KMS-11 (cell line): Measurements from ENCODE around the gene DGKB.

Experiments used
- H2AFZ ChIP-seq: fragments of 200-600 bp; sonication (generic); 2 replicates; pipeline ENCODE4 v1.6.1; 2016; ENCODE audit warnings: antibody characterized with exemption, mixed run types, low read depth
- H3K27ac ChIP-seq: fragments of 200-600 bp; sonication (generic); 2 replicates; pipeline ENCODE4 v1.6.1; 2016; ENCODE audit warnings: mild to moderate bottlenecking, mixed run types
- H3K27me3 ChIP-seq: fragments of 200-600 bp; sonication (generic); 2 replicates; pipeline ENCODE4 v1.6.1; 2017; ENCODE audit warnings: mild to moderate bottlenecking, low read depth, mixed run types, moderate library complexity; ENCODE audit not compliant: insufficient read depth
- H3K36me3 ChIP-seq: fragments of 200-600 bp; sonication (generic); 2 replicates; pipeline ENCODE4 v1.6.1; 2017; ENCODE audit warnings: mild to moderate bottlenecking, mixed run types; ENCODE audit not compliant: insufficient read depth
- H3K4me1 ChIP-seq: fragments of 200-600 bp; sonication (generic); 2 replicates; pipeline ENCODE4 v1.6.1; 2016; ENCODE audit warnings: mild to moderate bottlenecking, low read depth, mixed run types; ENCODE audit not compliant: poor library complexity, severe bottlenecking
- H3K4me2 ChIP-seq: fragments of 200-600 bp; sonication (generic); 2 replicates; pipeline ENCODE4 v1.7.0; 2016; ENCODE audit warnings: mild to moderate bottlenecking, mixed run types
- H3K4me3 ChIP-seq: fragments of 200-600 bp; sonication (generic); IDR thresholded peaks from 2 replicates; pipeline ENCODE4 v1.6.1; 2017; ENCODE audit warnings: low read depth, low read length, mixed read lengths; ENCODE audit not compliant: insufficient read depth
- H3K79me2 ChIP-seq: fragments of 200-600 bp; sonication (generic); 2 replicates; pipeline ENCODE4 v1.6.1; 2016; ENCODE audit warnings: low read depth, mixed run types; ENCODE audit not compliant: insufficient read depth
- H3K9ac ChIP-seq: fragments of 200-600 bp; sonication (generic); 2 replicates; pipeline ENCODE4 v1.6.1; 2016; ENCODE audit warnings: mild to moderate bottlenecking, mixed run types
- H4K20me1 ChIP-seq: fragments of 200-600 bp; sonication (generic); 2 replicates; pipeline ENCODE4 v1.6.1; 2016; ENCODE audit warnings: mild to moderate bottlenecking, mixed run types; ENCODE audit not compliant: insufficient read depth
- CTCF ChIP-seq: fragments of 200-600 bp; sonication (generic); conservative IDR thresholded peaks from 2 replicates; pipeline ENCODE4 v1.6.1; 2017; ENCODE audit warnings: low read depth, mild to moderate bottlenecking, antibody characterized with exemption, low read length, moderate library complexity, mixed read lengths

The DGKB gene

GRCh38 chr7:14420768-14421167 is 481.8 kb downstream of the DGKB start:
- no peak for TF ChIP-seq CTCF
- no peak overlapping the region for H3K4me2 ChIP-seq
- H2AFZ ChIP-seq, result no peak overlapping the region
- no peak overlapping the region for H3K9ac ChIP-seq
- no peak overlapping the region for H3K27ac ChIP-seq
- no peaks in the 10 kb centered on the region for H3K27me3 ChIP-seq
- H3K4me1 ChIP-seq, result no peaks in the 10 kb centered on the region
- H3K36me3 ChIP-seq, result no peaks in the 10 kb centered on the region
- no peak overlapping the region for H3K4me3 ChIP-seq
- H3K79me2 ChIP-seq, result no peaks in the 10 kb centered on the region
- no peaks in the 10 kb centered on the region for H4K20me1 ChIP-seq

- no peak overlapping the region for H3K4me2 ChIP-seq
- no peak overlapping the region for H3K9ac ChIP-seq
- no peaks in the 10 kb centered on the region for H3K27me3 ChIP-seq
- H4K20me1 ChIP-seq, result no peaks in the 10 kb centered on the region
- no peaks in the 10 kb centered on the region for H3K36me3 ChIP-seq
- no peak overlapping the region for H2AFZ ChIP-seq
- no peak overlapping the region for H3K4me3 ChIP-seq
- TF ChIP-seq CTCF, result no peak
- H3K79me2 ChIP-seq, result no peaks in the 10 kb centered on the region
- no peaks in the 10 kb centered on the region for H3K4me1 ChIP-seq
- no peak overlapping the region for H3K27ac ChIP-seq
Measured at GRCh38 chr7:14419531-14419930, 483.0 kb downstream of the DGKB start.

GRCh38 chr7:14418633-14419032 is 483.9 kb downstream of the DGKB start:
- no peak overlapping the region for H2AFZ ChIP-seq
- H4K20me1 ChIP-seq, result no peaks in the 10 kb centered on the region
- H3K4me2 ChIP-seq, result no peak overlapping the region
- TF ChIP-seq CTCF, result no peak
- no peaks in the 10 kb centered on the region for H3K79me2 ChIP-seq
- no peaks in the 10 kb centered on the region for H3K27me3 ChIP-seq
- no peak overlapping the region for H3K27ac ChIP-seq
- no peak overlapping the region for H3K9ac ChIP-seq
- no peak overlapping the region for H3K4me3 ChIP-seq
- H3K36me3 ChIP-seq, result no peaks in the 10 kb centered on the region
- H3K4me1 ChIP-seq, result no peaks in the 10 kb centered on the region

GRCh38 chr7:14414274-14414986 is 488.1 kb downstream of the DGKB start:
- no peak for TF ChIP-seq CTCF
- Histone ChIP-seq H3K4me3 (no peak overlapping the region), H3K27me3 (no peaks in the 10 kb centered on the region), H3K9ac (no peak overlapping the region), H3K36me3 (no peaks in the 10 kb centered on the region), H3K4me2 (no peak overlapping the region), H3K79me2 (no peaks in the 10 kb centered on the region), H2AFZ (no peak overlapping the region), H4K20me1 (no peaks in the 10 kb centered on the region), H3K27ac (no peak overlapping the region), H3K4me1 (no peaks in the 10 kb centered on the region)
